GM10248 (cell line): Measurements from ENCODE around the gene SETD1A.
A peak's percentile ranks its signal among the peaks of the same experiment; 100 is the strongest.

Experiments
- CTCF ChIA-PET: fragments of 300-600 bp; sonication (Branson Sonifier 250); formaldehyde crosslinking; extraction: SDS; loops from one replicate; lab custom pipeline; 2021; ENCODE audit warnings: antibody characterized with exemption; lab: Yijun Ruan, JAX
- POLR2A ChIA-PET: fragments of 350-650 bp; sonication (Branson Sonifier 250); formaldehyde crosslinking; extraction: SDS; loops from one replicate; lab custom pipeline; 2020; ENCODE audit warnings: antibody characterized with exemption; lab: Yijun Ruan, JAX
- DNase-seq: peaks from one replicate; pipeline ENCODE4 v3.0.0; 2012; ENCODE audit errors: extremely low spot score
- CTCF ChIP-seq: IDR thresholded peaks from 2 replicates; pipeline ENCODE4 v1.5.1; 2012; ENCODE audit warnings: mild to moderate bottlenecking, low read depth; ENCODE audit errors: extremely low read depth, missing control alignments, control extremely low read depth

SETD1A gene

GRCh38 chr16:30927789-30928378 lies 29.7 kb upstream of the SETD1A start:
- CTCF ChIA-PET: interaction anchor here (1.3 to 4.2 kb wide), 5 partner anchors 8 to 234 kb away, joined by 4 to 20 read pairs (median 5); no protein-coding TSS in a partner anchor
- POLR2A ChIA-PET: interaction anchor here (0.5 kb wide), 1 partner anchor 256 kb away, joined by 6 read pairs; no protein-coding TSS in a partner anchor
- no peak for TF ChIP-seq CTCF
- no peak for DNase-seq

- no peak for TF ChIP-seq CTCF
- ChIA-PET POLR2A (interaction anchor here (0.5 kb wide), 1 partner anchor 256 kb away, joined by 6 read pairs; no protein-coding TSS in a partner anchor), CTCF (interaction anchor here (0.6 to 4.2 kb wide), 5 partner anchors 7 to 13 kb away, joined by 3 to 20 read pairs (median 3); no protein-coding TSS in a partner anchor)
- no peak for DNase-seq
Measured at GRCh38 chr16:30928390-30928789, 29.2 kb upstream of the SETD1A start.

DNA sequence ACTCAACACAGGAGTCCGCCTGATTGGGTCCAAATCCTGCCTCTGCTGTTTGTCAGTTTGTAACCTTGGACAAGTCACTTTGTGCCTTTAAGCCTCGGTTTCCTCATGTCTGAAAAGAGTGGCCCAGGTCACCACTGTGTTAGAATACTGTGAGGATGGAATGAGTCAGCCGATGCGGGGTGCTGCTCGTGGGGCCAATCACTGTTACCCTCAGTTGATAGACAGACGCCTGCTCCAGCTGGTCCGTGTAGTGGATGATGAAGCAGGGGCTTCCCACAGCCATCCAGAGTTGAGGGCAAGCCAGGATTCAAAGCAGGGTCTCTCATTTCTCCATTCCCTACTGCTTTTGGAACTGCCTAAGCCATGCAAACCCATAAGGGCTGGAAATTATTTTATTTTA lies 28.4 kb upstream of the SETD1A start:
- DNase-seq: no peak
- ChIA-PET POLR2A (no interaction called here), CTCF (interaction anchor here (0.6 to 1.0 kb wide), 3 partner anchors 8 to 12 kb away, joined by 3 read pairs; no protein-coding TSS in a partner anchor)
- TF ChIP-seq CTCF: no peak

DNA sequence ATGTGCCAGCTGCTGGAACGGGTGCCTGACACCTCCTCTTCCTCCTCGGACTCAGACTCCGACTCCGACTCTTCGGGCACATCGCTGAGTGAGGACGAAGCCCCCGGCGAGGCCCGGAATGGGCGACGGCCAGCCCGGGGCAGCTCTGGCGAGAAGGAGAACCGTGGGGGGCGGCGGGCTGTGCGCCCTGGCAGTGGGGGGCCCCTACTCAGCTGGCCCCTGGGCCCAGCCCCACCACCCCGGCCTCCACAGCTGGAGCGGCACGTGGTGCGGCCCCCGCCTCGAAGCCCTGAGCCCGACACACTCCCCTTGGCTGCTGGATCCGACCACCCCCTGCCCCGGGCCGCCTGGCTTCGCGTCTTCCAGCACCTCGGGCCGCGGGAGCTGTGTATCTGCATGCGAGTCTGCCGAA lies 27.4 kb upstream of the SETD1A start:
- ChIA-PET POLR2A (no interaction called here), CTCF (interaction anchor here (1.5 kb wide), 1 partner anchor 12 kb away, joined by 10 read pairs; no protein-coding TSS in a partner anchor)
- TF ChIP-seq CTCF: no peak
- no peak for DNase-seq

- DNase-seq: no peak
- ChIA-PET CTCF (interaction anchor here (1.5 kb wide), 2 partner anchors 10 to 11 kb away, joined by 10 to 17 read pairs; no protein-coding TSS in a partner anchor), POLR2A (no interaction called here)
- no peak for TF ChIP-seq CTCF
Measured at GRCh38 chr16:30931068-30931650, 26.4 kb upstream of the SETD1A start.

DNA sequence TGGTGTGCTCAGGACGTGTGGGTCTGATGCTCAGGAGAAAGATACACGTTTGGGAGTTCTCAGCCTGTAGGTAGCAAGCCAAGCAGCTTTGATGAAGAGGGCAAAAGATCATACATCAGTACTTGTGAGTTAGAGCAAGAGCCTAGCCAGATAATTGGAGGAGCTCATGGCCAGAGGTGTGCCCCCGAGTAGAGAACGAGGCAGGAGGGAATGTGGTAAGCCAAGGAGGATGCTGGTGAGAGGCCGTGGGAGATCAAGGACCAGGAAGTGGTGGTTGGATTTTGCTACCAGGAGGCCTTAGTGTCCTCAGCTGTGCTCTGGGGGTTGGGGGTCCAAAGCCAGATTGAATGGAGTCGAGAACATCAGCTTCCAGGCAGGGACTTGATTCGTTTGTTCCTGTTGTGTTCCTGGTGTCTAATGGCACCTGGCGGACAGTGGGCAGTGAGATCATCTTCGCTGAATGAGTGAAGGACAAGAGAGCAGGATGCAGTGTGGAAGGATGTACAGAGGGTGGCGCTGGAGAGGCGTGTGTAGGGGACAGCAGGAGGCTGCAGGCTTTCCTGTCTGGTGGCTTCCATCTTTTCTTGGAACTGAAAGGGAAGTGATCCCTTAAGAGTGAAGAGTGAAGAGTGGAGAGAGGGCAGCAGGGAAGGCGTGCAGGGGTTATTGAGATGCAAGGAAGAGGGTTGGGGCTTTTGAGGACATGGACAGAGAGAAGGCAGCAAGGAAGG lies 22.6 kb upstream of the SETD1A start:
- TF ChIP-seq CTCF: peak; percentile 47
- CTCF ChIA-PET: interaction anchor here (0.9 to 12.6 kb wide), 7 partner anchors 9 to 934 kb away, joined by 3 to 173 read pairs (median 6); partner anchors contain the start of genes HSD3B7, ORAI3 and PHKG2
- peak; percentile 48 for DNase-seq
- POLR2A ChIA-PET: no interaction called here
